H1 (cell line): ENCODE measurements around the gene DKK3. TPM values are rescaled to one million over a fixed set of nuclear protein-coding genes. Genes with fewer than 3 reads are reported as not detected.

Experiments
- JUND ChIP-seq: IDR thresholded peaks from 2 replicates; pipeline ENCODE4 v1.6.1; 2011; ENCODE audit warnings: mild to moderate bottlenecking, improper control_type of control experiment, low read length
- PHF8 ChIP-seq: fragments of 200-600 bp; sonication (generic); conservative IDR thresholded peaks from 2 replicates; pipeline ENCODE4 v1.7.1; 2012; ENCODE audit warnings: low read depth, mild to moderate bottlenecking, inconsistent platforms, low read length, moderate library complexity
- SIN3A ChIP-seq, 2 experiments: IDR thresholded peaks in 1 of 2; conservative IDR thresholded peaks in 1 of 2; 2 replicates each; pipeline ENCODE4 v1.6.1; 2011 to 2012; ENCODE audit warnings: low read length in 2 of 2, improper control_type of control experiment in 1 of 2, low read depth in 1 of 2, mild to moderate bottlenecking in 1 of 2
- TBP ChIP-seq: IDR thresholded peaks from 2 replicates; pipeline ENCODE4 v1.6.1; 2011; ENCODE audit warnings: low read depth, low read length, improper control_type of control experiment
- polyA plus RNA-seq, 7 experiments: library from polyadenylated mRNA; depleted of rRNA in 3 of 7; stranded (reverse) in 5 of 7; unstranded in 2 of 7; fragments of >200 nt in 5 of 7; fragments of 200-250 nt in 2 of 7; gene quantifications; 1 replicate in 5 of 7; 2 replicates in 1 of 7; 4 replicates in 1 of 7; pipeline versions ENCODE4 v1.2.1 to v1.2.3, GENCODE V29; 2011 to 2013; ENCODE audit warnings: missing spikeins in 2 of 7, mixed read lengths in 2 of 7
- total RNA-seq: library from RNA; stranded (reverse); fragmentation: NEBNext Ultra II Directional; extraction: Animal tissue kit (Norgen Biotek cat#: 25700); gene quantifications from 2 replicates; pipeline ENCODE4 v1.2.1, GENCODE V29; 2021

DKK3 gene
- total and polyA plus RNA-seq, 2 of the 8 experiments (the other 6 are each of a cell fraction or from before 2014, with no cell fraction given), result 30.0 to 40.1 TPM

- TF ChIP-seq PHF8, result peak; percentile 7; the same call in 1 of the 2 replicates
- TF ChIP-seq SIN3A (conservative IDR thresholded peaks at IDR 0.05 in 1 of 2, IDR thresholded peaks at IDR 0.05 in 1 of 2; ENCODE audit: low read depth in 1 of 2, low read length in 2 of 2), result no peak
- TF ChIP-seq TBP, result peak; percentile 41; the same call in 1 of the 2 replicates
- no peak for TF ChIP-seq JUND
These were observed 577 bp upstream of the DKK3 start (continued) for GRCh38 chr11:12008790-12009616.
